CD14-positive monocyte (primary cell): ENCODE measurements around the gene PPFIBP2. TPM values are rescaled to one million over a fixed set of nuclear protein-coding genes. Genes with fewer than 3 reads are reported as not detected.

Source experiments
- DNase-seq, 3 donors: peaks; one replicate each; pipeline ENCODE4 v3.0.0-alpha.2; 2011 to 2022
- H2AFZ ChIP-seq: 2 replicates; pipeline ENCODE4 v1.6.0; 2012; ENCODE audit warnings: mild to moderate bottlenecking, low read depth, low read length, inconsistent platforms; ENCODE audit not compliant: insufficient read depth, poor library complexity, severe bottlenecking
- H3K27ac ChIP-seq, 2 donors: 1 replicate in 1 of 2; 2 replicates in 1 of 2; pipeline ENCODE4 v1.5.1; 2012 to 2013; ENCODE audit warnings: low read length in 2 of 2, control low read depth in 1 of 2, inconsistent platforms in 1 of 2, low read depth in 1 of 2, mild to moderate bottlenecking in 1 of 2
- H3K27me3 ChIP-seq, 2 donors: one replicate each; pipeline versions ENCODE4 v1.6.0 to v1.6.1; 2011 to 2013; ENCODE audit warnings: low read length in 2 of 2; ENCODE audit not compliant: control insufficient read depth in 2 of 2, insufficient read depth in 2 of 2
- H3K36me3 ChIP-seq, 2 donors: replicated peaks in 1 of 2; 1 replicate in 1 of 2; 2 replicates in 1 of 2; pipeline versions ENCODE4 v1.5.1 to v1.6.1; 2012 to 2013; ENCODE audit warnings: low read length in 2 of 2, control low read depth in 1 of 2, inconsistent platforms in 1 of 2, mild to moderate bottlenecking in 1 of 2; ENCODE audit not compliant: insufficient read depth in 2 of 2, control insufficient read depth in 1 of 2
- H3K4me1 ChIP-seq, 2 donors: 1 replicate in 1 of 2; 2 replicates in 1 of 2; pipeline versions ENCODE4 v1.5.1 to v1.6.1; 2012 to 2013; ENCODE audit warnings: low read length in 2 of 2, control low read depth in 1 of 2, inconsistent platforms in 1 of 2, mild to moderate bottlenecking in 1 of 2, moderate library complexity in 1 of 2; ENCODE audit not compliant: insufficient read depth in 2 of 2, control insufficient read depth in 1 of 2
- H3K4me2 ChIP-seq: replicated peaks from 2 replicates; pipeline ENCODE3; 2012; ENCODE audit warnings: low read length, moderate library complexity, mild to moderate bottlenecking; ENCODE audit not compliant: poor library complexity, severe bottlenecking; ENCODE audit errors: extremely low read depth
- H3K4me3 ChIP-seq, 3 experiments: fragments of 200-600 bp in 1 of 3; sonication (generic) in 1 of 3; replicated peaks in 1 of 3; 1 replicate in 2 of 3; 2 replicates in 1 of 3; pipeline ENCODE4 v1.5.1; 2011 to 2013; ENCODE audit warnings: low read length in 3 of 3, mild to moderate bottlenecking in 3 of 3, control low read depth in 2 of 3, low read depth in 2 of 3, inconsistent platforms in 1 of 3, moderate library complexity in 1 of 3
- H3K79me2 ChIP-seq: 2 replicates; pipeline ENCODE4 v1.6.0; 2012; ENCODE audit warnings: mild to moderate bottlenecking, control low read depth, inconsistent platforms, low read length, moderate library complexity; ENCODE audit not compliant: insufficient read depth
- H3K9ac ChIP-seq: 2 replicates; pipeline ENCODE4 v1.6.0; 2017; ENCODE audit warnings: low read length, mild to moderate bottlenecking; ENCODE audit not compliant: insufficient read depth, poor library complexity, severe bottlenecking
- H3K9me3 ChIP-seq, 2 donors: replicated peaks in 1 of 2; 1 replicate in 1 of 2; 2 replicates in 1 of 2; pipeline versions ENCODE4 v1.5.1 to v1.6.1; 2012 to 2013; ENCODE audit warnings: low read length in 2 of 2, control low read depth in 1 of 2; ENCODE audit not compliant: control insufficient read depth in 1 of 2, insufficient read depth in 1 of 2
- H4K20me1 ChIP-seq: 2 replicates; pipeline ENCODE4 v1.6.0; 2012; ENCODE audit warnings: mild to moderate bottlenecking, low read length, control low read depth, moderate library complexity; ENCODE audit not compliant: insufficient read depth
- H3K27ac Mint-ChIP-seq, 7 donors: one replicate each; pipeline ENCODE4 v1.8.0; 2020; ENCODE audit warnings: mild to moderate bottlenecking in 7 of 7, mixed read lengths in 7 of 7, moderate library complexity in 6 of 7, inconsistent platforms in 2 of 7
- H3K27me3 Mint-ChIP-seq, 3 donors: one replicate each; pipeline ENCODE4 v1.8.0; 2021 to 2022; ENCODE audit warnings: low read depth in 3 of 3, mild to moderate bottlenecking in 3 of 3, mixed read lengths in 3 of 3, moderate library complexity in 3 of 3, inconsistent platforms in 1 of 3
- H3K36me3 Mint-ChIP-seq, 2 donors: one replicate each; pipeline ENCODE4 v1.8.0; 2020; ENCODE audit warnings: mixed read lengths in 2 of 2, inconsistent platforms in 1 of 2, mild to moderate bottlenecking in 1 of 2
- H3K4me1 Mint-ChIP-seq: one replicate; pipeline ENCODE4 v1.8.0; 2020; ENCODE audit warnings: mild to moderate bottlenecking, mixed read lengths
- H3K4me3 Mint-ChIP-seq, 2 donors: one replicate each; pipeline ENCODE4 v1.8.0; 2020; ENCODE audit warnings: mild to moderate bottlenecking in 2 of 2, mixed read lengths in 2 of 2, moderate library complexity in 1 of 2
- H3K9me3 Mint-ChIP-seq, 7 donors: one replicate each; pipeline ENCODE4 v1.8.0; 2020 to 2022; ENCODE audit warnings: mixed read lengths in 7 of 7, mild to moderate bottlenecking in 6 of 7, moderate library complexity in 6 of 7, inconsistent platforms in 2 of 7
- CTCF ChIP-seq: fragments of 200-600 bp; IDR thresholded peaks from one replicate; pipeline ENCODE4 v1.8.0; 2022; ENCODE audit warnings: antibody characterized with exemption, mild to moderate bottlenecking
- WGBS: methylation state at CpG from one replicate; pipeline ENCODE4 v1.1.5; 2013; ENCODE audit warnings: missing lambda C conversion rate; ENCODE audit not compliant: insufficient coverage; 5-methylcytosine and 5-hydroxymethylcytosine counted together
- intact Hi-C, 2 donors: fragments of 100-400 bp; cut with micrococcal nuclease; formaldehyde crosslinking; loops; one replicate each; pipeline versions ENCODE4 v1.15.0 to v1.15.1; 2023
- polyA plus RNA-seq, 3 donors: library from polyadenylated mRNA; depleted of rRNA in 1 of 3; unstranded in 2 of 3; stranded (reverse) in 1 of 3; fragments of 300-500 nt in 2 of 3; fragments of >200 nt in 1 of 3; fragmentation: Illumina TruSeq in 2 of 3; gene quantifications; 1 replicate in 2 of 3; 2 replicates in 1 of 3; pipeline ENCODE4 v1.2.3, GENCODE V29; 2012 to 2021

Gene PPFIBP2
- polyA plus RNA-seq, 3 donors = 5.9 to 41.6 (median 8.6) TPM

GRCh38 chr11:7582338-7582985, 68.7 kb downstream of the PPFIBP2 start:
- peak overlapping the region in 1 of 2 donors; percentile 58 for H3K4me3 Mint-ChIP-seq
- Histone ChIP-seq H3K4me3 (no peak overlapping the region), H3K4me1 (peaks cover 36 to 37% of the 10 kb centered on the region in 2 donors), H2AFZ (no peak overlapping the region), H3K4me2 (no peak overlapping the region), H3K79me2 (no peaks in the 10 kb centered on the region), H3K27ac (no peak overlapping the region), H3K9me3 (no peaks in the 10 kb centered on the region), H4K20me1 (peaks cover 16% of the 10 kb centered on the region), H3K27me3 (no peaks in the 10 kb centered on the region), H3K9ac (no peak overlapping the region), H3K36me3 (peaks cover 0 to 11% of the 10 kb centered on the region in 2 donors)
- intact Hi-C loops = no loop called here
- peaks cover 0 to 9% (median 1%) of the 10 kb centered on the region in 7 donors for H3K9me3 Mint-ChIP-seq
- 89% methylated on average over 1 of the region's 2 CpGs for WGBS
- no peak for TF ChIP-seq CTCF
- H3K27ac Mint-ChIP-seq = peak overlapping the region in 1 of 7 donors; percentile 7
- H3K4me1 Mint-ChIP-seq = peaks cover 55% of the 10 kb centered on the region
- H3K27me3 Mint-ChIP-seq = peaks cover 6 to 17% (median 16%) of the 10 kb centered on the region in 3 donors
- no peak for DNase-seq
- peaks cover 37 to 44% of the 10 kb centered on the region in 2 donors for H3K36me3 Mint-ChIP-seq

- Mint-ChIP-seq H3K4me3 (no peak overlapping the region), H3K27me3 (peaks cover 5 to 15% (median 13%) of the 10 kb centered on the region in 3 donors), H3K27ac (no peak overlapping the region), H3K9me3 (peaks cover 0 to 9% (median 1%) of the 10 kb centered on the region in 7 donors), H3K4me1 (peaks cover 48% of the 10 kb centered on the region), H3K36me3 (peaks cover 45 to 48% of the 10 kb centered on the region in 2 donors)
- no peaks in the 10 kb centered on the region for H3K79me2 ChIP-seq
- intact Hi-C loops = no loop called here
- no peak overlapping the region for H3K9ac ChIP-seq
- DNase-seq = no peak
- H3K36me3 ChIP-seq = peaks cover 0 to 15% of the 10 kb centered on the region in 2 donors
- H2AFZ ChIP-seq = no peak overlapping the region
- no peak overlapping the region for H3K4me2 ChIP-seq
- H3K9me3 ChIP-seq = no peaks in the 10 kb centered on the region
- peaks cover 11% of the 10 kb centered on the region for H4K20me1 ChIP-seq
- TF ChIP-seq CTCF = no peak
- H3K27me3 ChIP-seq = no peaks in the 10 kb centered on the region
- H3K4me1 ChIP-seq = peaks cover 28 to 29% of the 10 kb centered on the region in 2 donors
- H3K27ac ChIP-seq = no peak overlapping the region
- 89% methylated on average over 2 of the region's 3 CpGs for WGBS
- no peak overlapping the region for H3K4me3 ChIP-seq
Observed at GRCh38 chr11:7583248-7583647, 69.4 kb downstream of the PPFIBP2 start.
